SK-N-SH (cell line): ENCODE data around the gene EDARADD. TPM values are rescaled to one million over a fixed set of nuclear protein-coding genes. Genes with fewer than 3 reads are reported as not detected.

Experiments used
- CTCF ChIA-PET: fragments of 300-600, 350-600 bp; formaldehyde crosslinking; extraction: SDS; loops from one replicate; lab custom pipeline; 2021; lab: Yijun Ruan, JAX
- POLR2A ChIA-PET: fragments of 350-600 bp; sonication (Branson Sonifier 250); formaldehyde crosslinking; extraction: SDS; loops from one replicate; lab custom pipeline; 2020; ENCODE audit warnings: antibody characterized with exemption, inconsistent platforms; lab: Yijun Ruan, JAX
- DNase-seq: peaks from one replicate; pipeline ENCODE4 v3.0.0; 2012
- H2AFZ ChIP-seq: fragments of 200-600 bp; sonication (generic); 2 replicates; pipeline ENCODE4 v1.8.1; 2016; ENCODE audit warnings: antibody characterized with exemption, mild to moderate bottlenecking, low read depth
- H3F3A ChIP-seq: fragments of 200-600 bp; sonication (generic); replicated peaks from 2 replicates; pipeline ENCODE3; 2016; ENCODE audit warnings: antibody characterized with exemption, mild to moderate bottlenecking; ENCODE audit not compliant: insufficient read depth
- H3K27ac ChIP-seq, 2 experiments: fragments of 200-500 bp in 1 of 2; fragments of 200-600 bp in 1 of 2; sonication (Bioruptor generic) in 1 of 2; sonication (generic), shearing (Covaris generic) in 1 of 2; 2 replicates each; pipeline versions ENCODE4 v1.5.1 to v1.6.1; 2014 to 2016; ENCODE audit warnings: low read depth in 2 of 2, inconsistent platforms in 1 of 2, low read length in 1 of 2, mild to moderate bottlenecking in 1 of 2, mixed read lengths in 1 of 2
- H3K27me3 ChIP-seq: fragments of 200-600 bp; sonication (generic), shearing (Covaris generic); 2 replicates; pipeline ENCODE4 v1.6.1; 2016; ENCODE audit warnings: mixed run types; ENCODE audit not compliant: insufficient read depth
- H3K36me3 ChIP-seq, 2 experiments: fragments of 200-500 bp in 1 of 2; fragments of 200-600 bp in 1 of 2; sonication (Bioruptor generic) in 1 of 2; sonication (generic) in 1 of 2; replicated peaks in 1 of 2; 2 replicates each; pipeline versions ENCODE3 to v1.5.1; 2014 to 2016; ENCODE audit warnings: low read length in 1 of 2, mild to moderate bottlenecking in 1 of 2; ENCODE audit not compliant: insufficient read depth in 2 of 2, control insufficient read depth in 1 of 2
- H3K4me1 ChIP-seq, 2 experiments: fragments of 200-500 bp in 1 of 2; fragments of 200-600 bp in 1 of 2; sonication (Bioruptor generic) in 1 of 2; sonication (generic), shearing (Covaris generic) in 1 of 2; 2 replicates each; pipeline versions ENCODE4 v1.5.1 to v1.6.1; 2014 to 2016; ENCODE audit warnings: low read depth in 1 of 2, low read length in 1 of 2, mixed run types in 1 of 2; ENCODE audit not compliant: insufficient read depth in 2 of 2, control insufficient read depth in 1 of 2
- H3K4me2 ChIP-seq: fragments of 200-600 bp; sonication (generic), shearing (Covaris generic); 2 replicates; pipeline ENCODE4 v1.6.1; 2017; ENCODE audit warnings: mixed run types
- H3K4me3 ChIP-seq, 2 experiments: fragments of 200-500 bp in 1 of 2; fragments of 200-600 bp in 1 of 2; sonication (Bioruptor generic) in 1 of 2; sonication (generic), shearing (Covaris generic) in 1 of 2; 2 replicates each; pipeline versions ENCODE4 v1.5.1 to v1.8.1; 2014 to 2016; ENCODE audit warnings: low read depth in 2 of 2, inconsistent platforms in 1 of 2, low read length in 1 of 2, mild to moderate bottlenecking in 1 of 2, mixed read lengths in 1 of 2, moderate library complexity in 1 of 2
- H3K79me2 ChIP-seq: fragments of 200-600 bp; sonication (generic); 2 replicates; pipeline ENCODE4 v1.8.1; 2017; ENCODE audit warnings: mild to moderate bottlenecking; ENCODE audit not compliant: insufficient read depth
- H3K9ac ChIP-seq: fragments of 200-600 bp; sonication (generic); 2 replicates; pipeline ENCODE4 v1.6.1; 2017; ENCODE audit warnings: mixed run types
- H3K9me2 ChIP-seq: fragments of 200-600 bp; sonication (generic); 2 replicates; pipeline ENCODE4 v1.6.1; 2017; ENCODE audit warnings: mixed run types
- H3K9me3 ChIP-seq: fragments of 200-600 bp; sonication (generic); 2 replicates; pipeline ENCODE4 v1.6.1; 2017; ENCODE audit warnings: mixed run types, mild to moderate bottlenecking, moderate library complexity
- H4K20me1 ChIP-seq: fragments of 200-600 bp; sonication (generic); 2 replicates; pipeline ENCODE4 v1.6.1; 2017; ENCODE audit warnings: mild to moderate bottlenecking, mixed run types; ENCODE audit not compliant: insufficient read depth
- CHD2 ChIP-seq: fragments of 150-350 bp; IDR thresholded peaks from 2 replicates; pipeline ENCODE4 v1.6.1; 2018; ENCODE audit warnings: low read length; ENCODE audit not compliant: partially characterized antibody
- EZH2phosphoT487 ChIP-seq: fragments of 200-600 bp; sonication (generic); IDR thresholded peaks from 2 replicates; pipeline ENCODE4 v1.6.1; 2017; ENCODE audit warnings: low read depth, mixed run types, mild to moderate bottlenecking, antibody characterized with exemption, moderate library complexity, borderline replicate concordance
- FOXJ3 ChIP-seq: sonication (generic); formaldehyde crosslinking; IDR thresholded peaks from 2 replicates; pipeline ENCODE4 v1.5.1; 2020; ENCODE audit warnings: mild to moderate bottlenecking, missing genetic modification reagents
- GABPA ChIP-seq: IDR thresholded peaks from 2 replicates; pipeline ENCODE4 v1.4.0; 2012; ENCODE audit warnings: low read depth, mild to moderate bottlenecking
- GATA2 ChIP-seq: sonication (generic); formaldehyde crosslinking; IDR thresholded peaks from 2 replicates; pipeline ENCODE4 v1.5.0; 2020; ENCODE audit warnings: mild to moderate bottlenecking, missing genetic modification reagents
- IRF3 ChIP-seq: fragments of 150-350 bp; IDR thresholded peaks from 2 replicates; pipeline ENCODE4 v1.6.1; 2016; ENCODE audit warnings: mild to moderate bottlenecking, low read depth, low read length
- JUND ChIP-seq: IDR thresholded peaks from 2 replicates; pipeline ENCODE4 v1.4.0; 2012
- MXI1 ChIP-seq: IDR thresholded peaks from 2 replicates; pipeline ENCODE4 v1.6.1; 2012; ENCODE audit warnings: mild to moderate bottlenecking, low read depth, low read length, improper control_type of control experiment
- NFIC ChIP-seq: IDR thresholded peaks from 2 replicates; pipeline ENCODE4 v1.4.0; 2012; ENCODE audit warnings: borderline replicate concordance
- NRF1 ChIP-seq: IDR thresholded peaks from 2 replicates; pipeline ENCODE4 v1.6.1; 2012; ENCODE audit warnings: low read depth, mild to moderate bottlenecking, low read length
- PBX3 ChIP-seq: IDR thresholded peaks from 2 replicates; pipeline ENCODE4; 2012
- POLR2AphosphoS5 ChIP-seq: IDR thresholded peaks from 2 replicates; pipeline ENCODE4 v1.6.1; 2012; ENCODE audit warnings: low read depth, low read length
- RAD21 ChIP-seq: IDR thresholded peaks from 2 replicates; pipeline ENCODE4 v1.6.1; 2012; ENCODE audit warnings: mild to moderate bottlenecking, low read length
- RCOR1 ChIP-seq: fragments of 150-350 bp; IDR thresholded peaks from 2 replicates; pipeline ENCODE4 v1.6.1; 2017; ENCODE audit warnings: antibody characterized with exemption, low read length
- RFX5 ChIP-seq: IDR thresholded peaks from 2 replicates; pipeline ENCODE4 v1.6.1; 2012; ENCODE audit warnings: mild to moderate bottlenecking, improper control_type of control experiment, low read length
- SIN3A ChIP-seq: IDR thresholded peaks from 2 replicates; pipeline ENCODE4 v1.6.1; 2012; ENCODE audit warnings: low read depth, mild to moderate bottlenecking, low read length, moderate library complexity, borderline replicate concordance
- SMC3 ChIP-seq: IDR thresholded peaks from 2 replicates; pipeline ENCODE4 v1.6.1; 2012; ENCODE audit warnings: low read depth, low read length, improper control_type of control experiment
- TAF1 ChIP-seq: IDR thresholded peaks from 2 replicates; pipeline ENCODE4 v1.6.1; 2012; ENCODE audit warnings: low read depth, mild to moderate bottlenecking, low read length, moderate library complexity, borderline replicate concordance
- TCF12 ChIP-seq: IDR thresholded peaks from 2 replicates; pipeline ENCODE4 v1.4.0; 2012
- USF2 ChIP-seq: fragments of 150-350 bp; IDR thresholded peaks from 2 replicates; pipeline ENCODE4 v1.6.1; 2017; ENCODE audit warnings: antibody characterized with exemption, low read length, low read depth, borderline replicate concordance
- WGBS: methylation state at CpG from one replicate; pipeline ENCODE4 v1.1.6; 2017; ENCODE audit warnings: low lambda C conversion rate; 5-methylcytosine and 5-hydroxymethylcytosine counted together
- polyA plus RNA-seq, 3 experiments: library from polyadenylated mRNA; depleted of rRNA; stranded (reverse); fragments of >200 nt; gene quantifications; 2 replicates each; pipeline ENCODE4 v1.2.3, GENCODE V29; 2012

Gene EDARADD
- polyA plus RNA-seq, 1 of the 3 experiments (the other 2 are of a cell fraction) = not detected

GRCh38 chr1:236413688-236414087 lies 19.6 kb downstream of the EDARADD start:
- Histone ChIP-seq H3K9ac (no peak overlapping the region), H3K79me2 (no peaks in the 10 kb centered on the region), H3K36me3 (no peaks in the 10 kb centered on the region), H3K4me1 (peaks cover 0 to 4% of the 10 kb centered on the region in 2 experiments; a peak in 2 of 4 replicates), H3K4me3 (no peak overlapping the region), H3K9me2 (no peaks in the 10 kb centered on the region), H2AFZ (no peak overlapping the region), H3K27me3 (no peaks in the 10 kb centered on the region), H3K9me3 (no peaks in the 10 kb centered on the region), H3K4me2 (no peak overlapping the region), H3F3A (no peaks in the 10 kb centered on the region), H3K27ac (no peak overlapping the region), H4K20me1 (no peaks in the 10 kb centered on the region)
- POLR2A ChIA-PET = no interaction called here
- DNase-seq = no peak
- WGBS = 25% methylated on average over 3 of the region's 3 CpGs
- TF ChIP-seq EZH2phosphoT487 (no peak), SMC3 (no peak), GABPA (no peak), NRF1 (no peak), MXI1 (no peak), TCF12 (no peak), SIN3A (no peak), RCOR1 (no peak), PBX3 (no peak), TAF1 (no peak), FOXJ3 (CRISPR knock-in tag) (no peak), GATA2 (no peak), IRF3 (no peak), CHD2 (no peak), RAD21 (no peak), RFX5 (no peak), JUND (no peak), NFIC (no peak), POLR2AphosphoS5 (no peak), USF2 (no peak)
- CTCF ChIA-PET = interaction anchor here (1.0 to 1.3 kb wide), 2 partner anchors 28 to 305 kb away, joined by 3 read pairs; no protein-coding TSS in a partner anchor
